NT2/D1 (cell line): Measurements from ENCODE around the gene GCLC.

Source experiments
- YY1 ChIP-seq: IDR thresholded peaks from 2 replicates; pipeline ENCODE4 v1.6.1; 2011; ENCODE audit not compliant: insufficient read length, insufficient read depth
- ZNF274 ChIP-seq: IDR thresholded peaks from 2 replicates; pipeline ENCODE4 v1.6.1; 2011; ENCODE audit warnings: mild to moderate bottlenecking, low read depth, low read length

GRCh38 chr6:53481323-53481722 lies 63.6 kb downstream of the GCLC start:
- TF ChIP-seq ZNF274 (no peak), YY1 (no peak)
